A549 treated with RU486 at 1 μM for 4 hours (cell line): ENCODE measurements around the gene DDX6. TPM values are rescaled to one million over a fixed set of nuclear protein-coding genes. Genes with fewer than 3 reads are reported as not detected.

Experiments used
- total RNA-seq: library from RNA; stranded (reverse); fragments of 200-300 nt; extraction: Qiagen RNA extraction; gene quantifications from 5 replicates; pipeline ENCODE4 v1.2.3, GENCODE V29; 2022; ENCODE audit warnings: low read depth

DDX6 gene
- total RNA-seq = 15.3 to 33.5 TPM (median 23.4 TPM) in 5 replicates

GRCh38 chr11:118791111-118791960 lies at the start of gene DDX6:
Gene DDX6, minus strand, starts transcription at chr11:118791164. Its CDS starts 4,913 bp downstream, at chr11:118786251.

Other genes starting within 250 kb of the DDX6 start
- gene IFT46, start 225.2 kb downstream of the DDX6 start, total RNA-seq = 15.5 to 17.8 TPM (median 16.4 TPM) in 5 replicates
- gene ARCN1, start 218.8 kb downstream of the DDX6 start, total RNA-seq = 82.9 to 104 TPM (median 90.8 TPM) in 5 replicates
- gene PHLDB1, start 183.5 kb downstream of the DDX6 start, total RNA-seq = 9.3 to 10.8 TPM (median 10.0 TPM) in 5 replicates
- gene TREH, start 111.5 kb downstream of the DDX6 start, total RNA-seq = not detected in 5 replicates
- gene CXCR5, start 92.7 kb upstream of the DDX6 start, total RNA-seq = 0.03 to 0.08 TPM (median 0.07 TPM) in 5 replicates
- 79.4 to 170 TPM (median 137 TPM) in 5 replicates for gene BCL9L, start 134.8 kb upstream of the DDX6 start, total RNA-seq
- gene UPK2, start 165.1 kb upstream of the DDX6 start, total RNA-seq = 0.33 to 0.97 TPM (median 0.69 TPM) in 5 replicates
- gene FOXR1, start 180.6 kb upstream of the DDX6 start, total RNA-seq = not detected in 5 replicates
- 11.1 to 17.5 TPM (median 11.5 TPM) in 5 replicates for gene CENATAC, start 207.0 kb upstream of the DDX6 start, total RNA-seq
- 803 to 1,150 TPM (median 842 TPM) in 5 replicates for gene RPS25, start 227.2 kb upstream of the DDX6 start, total RNA-seq
- 57.4 to 67.3 TPM (median 60.5 TPM) in 5 replicates for gene TRAPPC4, start 227.6 kb upstream of the DDX6 start, total RNA-seq
- 10.0 to 12.1 TPM (median 10.8 TPM) in 5 replicates for gene SLC37A4, start 239.7 kb upstream of the DDX6 start, total RNA-seq